DMS79 (cell line): ENCODE data around the gene MCUB.
"Not testable (repeated sequence)": the region's sequence is repeated elsewhere in the genome, so short reads cannot be mapped to it uniquely, and the experiment has no call there.

ENCODE experiments used
- DNase-seq: peaks from one replicate; lab custom pipeline; 2025; lab: John Stamatoyannopoulos, UW

The MCUB gene

GRCh38 chr4:109631532-109632108 lies 71.6 kb downstream of the MCUB start:
- DNase-seq = no peak

GRCh38 chr4:109640644-109641043 lies 80.6 kb downstream of the MCUB start:
- DNase-seq = no peak

GRCh38 chr4:109645874-109646710 lies 86.0 kb downstream of the MCUB start:
- DNase-seq = no peak

GRCh38 chr4:109648266-109648996 lies 88.4 kb downstream of the MCUB start:
- DNase-seq = no peak

GRCh38 chr4:109648997-109649575 lies 89.0 kb downstream of the MCUB start:
- DNase-seq = no peak

GRCh38 chr4:109649872-109650271 lies 89.8 kb downstream of the MCUB start:
- DNase-seq = no peak

GRCh38 chr4:109655396-109655795 lies 95.3 kb downstream of the MCUB start:
- DNase-seq = no peak

GRCh38 chr4:109657854-109658418 lies 97.9 kb downstream of the MCUB start:
- no peak for DNase-seq

GRCh38 chr4:109658871-109659410 lies 98.9 kb downstream of the MCUB start:
- DNase-seq = no peak

- DNase-seq = no peak
Measured at GRCh38 chr4:109662116-109662515, 102.1 kb downstream of the MCUB start.

- no peak for DNase-seq
Measured at GRCh38 chr4:109662771-109663170, 102.7 kb downstream of the MCUB start.

- no peak for DNase-seq
Measured at GRCh38 chr4:109665783-109666485, 105.9 kb downstream of the MCUB start.

- no peak for DNase-seq
Measured at GRCh38 chr4:109671350-109671749, 111.3 kb downstream of the MCUB start.

GRCh38 chr4:109672169-109672930 lies 112.3 kb downstream of the MCUB start:
- no peak for DNase-seq

- DNase-seq = no peak
Measured at GRCh38 chr4:109673303-109673702, 113.3 kb downstream of the MCUB start.

GRCh38 chr4:109675181-109675580 lies 115.1 kb downstream of the MCUB start:
- DNase-seq = no peak

- no peak for DNase-seq
Measured at GRCh38 chr4:109675843-109676242, 115.8 kb downstream of the MCUB start.

- no peak for DNase-seq
Measured at GRCh38 chr4:109676886-109677285, 116.8 kb downstream of the MCUB start.

GRCh38 chr4:109678472-109678871 lies 118.4 kb downstream of the MCUB start:
- not testable (repeated sequence) for DNase-seq

- DNase-seq = not testable (repeated sequence)
Measured at GRCh38 chr4:109678925-109679324, 118.9 kb downstream of the MCUB start.

- DNase-seq = no peak
Measured at GRCh38 chr4:109682875-109683274, 122.8 kb downstream of the MCUB start.
